Nephron (organoid): ENCODE results near the gene MILR1.
"Not testable (repeated sequence)": the region's sequence is repeated elsewhere in the genome, so short reads cannot be mapped to it uniquely, and the experiment has no call there.

Source experiments
- H3K27ac Mint-ChIP-seq, 3 experiments: 2 replicates each; pipeline ENCODE4 v1.8.0; 2020; ENCODE audit warnings: mixed read lengths in 3 of 3, mild to moderate bottlenecking in 2 of 3, moderate library complexity in 1 of 3
- H3K27me3 Mint-ChIP-seq: 2 replicates; pipeline ENCODE4 v1.8.0; 2021; ENCODE audit warnings: low read depth, mild to moderate bottlenecking, moderate library complexity, mixed read lengths
- H3K36me3 Mint-ChIP-seq: 2 replicates; pipeline ENCODE4 v1.8.0; 2020; ENCODE audit warnings: low read depth, mixed read lengths
- H3K4me1 Mint-ChIP-seq: 2 replicates; pipeline ENCODE4 v1.8.0; 2020; ENCODE audit warnings: mixed read lengths
- H3K4me3 Mint-ChIP-seq, 3 experiments: 2 replicates each; pipeline ENCODE4 v1.8.0; 2020; ENCODE audit warnings: mild to moderate bottlenecking in 3 of 3, mixed read lengths in 3 of 3, moderate library complexity in 2 of 3
- H3K9me3 Mint-ChIP-seq: 2 replicates; pipeline ENCODE4 v1.8.0; 2020; ENCODE audit warnings: mixed read lengths
- TF ChIP-seq, protein P1 (sequence below), 3 experiments: fragments of 200-600 bp; sonication (generic); IDR thresholded peaks; one replicate each; pipeline ENCODE4 v1.5.0; 2021; ENCODE audit warnings: antibody characterized with exemption in 3 of 3; ENCODE audit not compliant: unreplicated experiment in 3 of 3

MILR1 gene

DNA sequence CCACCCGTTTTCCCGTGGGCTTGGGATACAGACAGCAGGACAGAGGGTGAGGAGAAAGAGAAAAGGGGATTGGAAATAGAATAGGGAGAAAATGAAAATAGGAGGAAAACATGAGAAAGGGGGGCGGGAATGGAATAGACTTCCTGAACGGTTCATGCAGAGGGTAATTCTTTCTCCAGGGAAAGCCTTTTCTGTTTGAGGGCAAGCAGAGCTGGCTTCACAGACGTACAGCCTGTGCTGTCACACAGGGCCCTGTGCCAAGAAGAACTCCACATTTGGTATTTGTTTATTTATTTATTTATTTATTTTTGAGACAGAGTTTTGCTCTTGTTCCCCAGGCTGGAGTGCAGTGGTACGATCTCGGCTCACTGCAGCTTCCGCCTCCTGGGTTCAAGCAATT lies 12.0 kb downstream of the MILR1 start:
- no peaks in the 10 kb centered on the region for H3K9me3 Mint-ChIP-seq
- H3K36me3 Mint-ChIP-seq = no peaks in the 10 kb centered on the region
- peaks cover 5% of the 10 kb centered on the region for H3K4me1 Mint-ChIP-seq
- H3K27me3 Mint-ChIP-seq = no peaks in the 10 kb centered on the region
- H3K27ac Mint-ChIP-seq = peak overlapping the region in 1 of 3 experiments; percentile 1
- H3K4me3 Mint-ChIP-seq = no peak overlapping the region
- TF ChIP-seq, protein P1, sequence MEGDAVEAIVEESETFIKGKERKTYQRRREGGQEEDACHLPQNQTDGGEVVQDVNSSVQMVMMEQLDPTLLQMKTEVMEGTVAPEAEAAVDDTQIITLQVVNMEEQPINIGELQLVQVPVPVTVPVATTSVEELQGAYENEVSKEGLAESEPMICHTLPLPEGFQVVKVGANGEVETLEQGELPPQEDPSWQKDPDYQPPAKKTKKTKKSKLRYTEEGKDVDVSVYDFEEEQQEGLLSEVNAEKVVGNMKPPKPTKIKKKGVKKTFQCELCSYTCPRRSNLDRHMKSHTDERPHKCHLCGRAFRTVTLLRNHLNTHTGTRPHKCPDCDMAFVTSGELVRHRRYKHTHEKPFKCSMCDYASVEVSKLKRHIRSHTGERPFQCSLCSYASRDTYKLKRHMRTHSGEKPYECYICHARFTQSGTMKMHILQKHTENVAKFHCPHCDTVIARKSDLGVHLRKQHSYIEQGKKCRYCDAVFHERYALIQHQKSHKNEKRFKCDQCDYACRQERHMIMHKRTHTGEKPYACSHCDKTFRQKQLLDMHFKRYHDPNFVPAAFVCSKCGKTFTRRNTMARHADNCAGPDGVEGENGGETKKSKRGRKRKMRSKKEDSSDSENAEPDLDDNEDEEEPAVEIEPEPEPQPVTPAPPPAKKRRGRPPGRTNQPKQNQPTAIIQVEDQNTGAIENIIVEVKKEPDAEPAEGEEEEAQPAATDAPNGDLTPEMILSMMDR (IDR thresholded peaks at IDR 0.05; ENCODE audit: unreplicated experiment in 3 of 3) = no peak

DNA sequence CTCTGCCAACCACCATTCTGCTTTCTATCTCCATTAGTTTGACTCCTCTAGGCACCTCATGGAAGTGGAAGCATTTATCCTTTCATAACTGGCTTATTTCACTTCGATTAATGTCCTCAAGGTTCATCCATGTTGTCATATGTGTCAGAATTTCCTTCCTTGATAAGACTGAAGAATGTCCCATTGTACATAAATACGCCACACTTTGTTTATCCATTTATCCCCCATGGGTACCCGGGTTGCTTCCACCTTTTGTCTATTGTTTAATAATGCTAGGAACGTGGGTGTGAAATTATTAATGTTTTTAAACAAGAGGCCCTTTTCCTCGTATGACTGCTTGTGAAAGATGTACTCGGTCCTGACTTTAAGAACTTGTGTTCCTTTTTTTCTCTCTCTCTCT lies 12.9 kb downstream of the MILR1 start:
- H3K9me3 Mint-ChIP-seq = no peaks in the 10 kb centered on the region
- no peaks in the 10 kb centered on the region for H3K27me3 Mint-ChIP-seq
- H3K27ac Mint-ChIP-seq = no peak overlapping the region
- no peak overlapping the region for H3K4me3 Mint-ChIP-seq
- TF ChIP-seq, protein P1 (IDR thresholded peaks at IDR 0.05; ENCODE audit: unreplicated experiment in 3 of 3) = no peak
- peaks cover 5% of the 10 kb centered on the region for H3K4me1 Mint-ChIP-seq
- no peaks in the 10 kb centered on the region for H3K36me3 Mint-ChIP-seq

DNA sequence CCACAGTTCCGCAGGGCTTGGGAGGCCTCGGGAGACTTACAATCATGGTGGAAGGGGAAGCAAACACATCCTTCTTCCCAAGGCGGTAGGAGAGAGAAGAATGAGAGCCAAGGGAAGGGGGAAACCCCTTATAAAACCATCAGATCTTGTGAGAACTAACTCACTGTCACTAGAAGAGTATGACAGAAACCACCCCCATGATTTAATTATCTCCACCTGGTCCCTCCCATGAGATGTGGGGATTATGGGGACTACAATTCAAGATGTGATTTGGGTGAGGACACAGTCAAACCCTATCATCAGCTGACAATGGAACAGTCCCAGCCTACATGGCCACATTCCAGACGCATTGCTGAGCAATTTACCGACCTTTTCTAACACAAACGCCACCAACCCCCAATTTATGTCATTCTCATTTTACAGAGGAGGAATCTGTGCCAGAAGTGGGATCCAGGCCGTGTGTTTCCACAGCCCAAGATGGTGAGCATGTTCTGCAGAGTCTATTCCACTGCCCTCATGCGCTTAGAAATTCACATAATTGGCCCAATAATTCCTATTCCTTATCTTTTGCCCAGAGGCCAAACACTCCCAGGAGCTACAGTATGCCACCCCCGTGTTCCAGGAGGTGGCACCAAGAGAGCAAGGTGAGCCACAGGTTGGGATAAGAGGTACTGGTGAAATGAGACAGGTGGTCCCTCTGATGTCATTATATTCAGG lies 17.3 kb downstream of the MILR1 start:
- peaks cover 7% of the 10 kb centered on the region for H3K27me3 Mint-ChIP-seq

DNA sequence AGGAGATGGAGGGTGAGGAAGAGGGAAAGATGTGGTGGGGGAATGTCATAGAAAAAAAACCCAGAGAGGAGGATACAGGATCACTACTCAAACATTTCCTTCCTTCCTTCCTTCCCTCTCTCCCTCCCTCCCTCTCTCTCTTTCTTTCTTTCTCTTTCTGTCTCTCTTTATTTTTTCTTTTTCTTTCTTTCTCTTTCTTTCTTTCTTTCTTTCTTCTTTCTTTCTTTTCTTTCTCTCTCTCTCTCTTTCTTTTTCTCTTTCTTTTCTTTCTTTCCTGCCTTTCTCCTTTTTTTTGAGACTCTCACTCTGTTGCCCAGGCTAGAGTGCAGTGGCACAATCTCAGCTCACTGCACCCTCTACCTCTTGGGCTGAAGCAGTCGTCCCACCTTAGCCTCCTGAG lies 17.9 kb downstream of the MILR1 start:
- H3K36me3 Mint-ChIP-seq, H3K4me3 Mint-ChIP-seq, H3K9me3 Mint-ChIP-seq, H3K27me3 Mint-ChIP-seq, H3K27ac Mint-ChIP-seq, H3K4me1 Mint-ChIP-seq: not testable (repeated sequence)

More for the DNA sequence above, 17.3 kb downstream of the MILR1 start:
- Mint-ChIP-seq H3K27ac (peak overlapping the region in 1 of 3 experiments; percentile 27), H3K4me1 (peaks cover 5% of the 10 kb centered on the region), H3K4me3 (no peak overlapping the region), H3K36me3 (no peaks in the 10 kb centered on the region), H3K9me3 (no peaks in the 10 kb centered on the region)
- TF ChIP-seq, protein P1 (IDR thresholded peaks at IDR 0.05; ENCODE audit: unreplicated experiment in 3 of 3) = no peak

DNA sequence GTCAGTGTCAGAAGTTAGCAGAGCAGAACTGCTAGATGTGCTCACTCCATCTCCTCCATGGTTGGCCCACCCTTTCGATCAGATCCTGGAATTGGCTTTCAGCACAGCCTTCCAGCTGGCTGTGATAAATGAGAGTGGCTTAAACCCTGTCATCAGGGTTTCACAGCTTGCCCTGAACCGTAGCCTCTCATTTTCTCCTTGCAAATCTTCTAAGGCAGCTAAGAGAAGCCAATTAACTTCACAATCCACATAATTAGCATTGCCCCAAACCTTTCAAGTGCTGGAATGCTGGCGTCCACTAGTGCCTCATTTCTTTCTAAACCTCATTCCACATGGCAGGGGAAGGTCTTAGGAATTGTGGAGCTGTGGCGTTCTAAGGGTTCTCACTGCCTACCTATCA lies 21.7 kb downstream of the MILR1 start:
- Mint-ChIP-seq H3K36me3 (no peaks in the 10 kb centered on the region), H3K27me3 (peaks cover 7% of the 10 kb centered on the region), H3K4me3 (no peak overlapping the region), H3K4me1 (no peaks in the 10 kb centered on the region), H3K27ac (no peak overlapping the region), H3K9me3 (no peaks in the 10 kb centered on the region)
- TF ChIP-seq, protein P1 (IDR thresholded peaks at IDR 0.05; ENCODE audit: unreplicated experiment in 3 of 3) = no peak

DNA sequence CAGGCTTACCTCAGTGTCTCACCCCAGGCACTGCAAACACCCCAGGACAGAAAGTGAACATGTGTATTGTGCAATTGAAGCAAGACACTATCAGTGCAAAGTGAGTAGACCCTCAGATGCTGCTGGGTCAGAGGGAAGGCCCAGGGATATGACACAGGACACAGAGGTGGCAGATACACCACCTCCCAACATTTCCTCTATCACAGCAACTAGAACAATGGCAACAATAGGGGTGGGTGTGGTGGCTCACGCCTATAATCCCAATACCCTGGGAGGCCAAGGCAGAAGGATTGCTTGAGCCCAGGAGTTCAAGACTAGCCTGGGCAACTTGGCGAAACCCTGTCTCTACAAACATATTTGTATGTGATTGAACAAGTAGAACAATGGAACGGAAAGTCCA lies 22.5 kb downstream of the MILR1 start:
- no peaks in the 10 kb centered on the region for H3K36me3 Mint-ChIP-seq
- H3K27ac Mint-ChIP-seq = no peak overlapping the region
- H3K4me3 Mint-ChIP-seq = no peak overlapping the region
- H3K4me1 Mint-ChIP-seq = no peaks in the 10 kb centered on the region
- TF ChIP-seq, protein P1 (IDR thresholded peaks at IDR 0.05; ENCODE audit: unreplicated experiment in 3 of 3) = no peak
- H3K27me3 Mint-ChIP-seq = peaks cover 7% of the 10 kb centered on the region
- H3K9me3 Mint-ChIP-seq = no peaks in the 10 kb centered on the region
